IMR-90 (cell line): Measurements from ENCODE around the gene ANTXRL. TPM values are rescaled to one million over a fixed set of nuclear protein-coding genes. Genes with fewer than 3 reads are reported as not detected.
"Not testable (repeated sequence)": the region's sequence is repeated elsewhere in the genome, so short reads cannot be mapped to it uniquely, and the experiment has no call there.

Experiments used
- ATAC-seq: fragments of 200-7000 bp; cut with Tn5 transposase; 2 replicates; pipeline ENCODE4 v1.9.1; 2020; ENCODE audit warnings: low read depth, mild to moderate bottlenecking, moderate library complexity
- BruUV-seq: library from RNA; stranded (reverse); fragments of 400-500 nt; replicated peaks from 2 replicates; lab custom pipeline; 2021; lab: Mats Ljungman, UMichigan
- CTCF ChIA-PET: fragments of 300-600 bp; formaldehyde crosslinking; extraction: SDS; loops from one replicate; lab custom pipeline; 2021; ENCODE audit warnings: antibody characterized with exemption; lab: Yijun Ruan, JAX
- POLR2A ChIA-PET: fragments of 300-600 bp; sonication (Branson Sonifier 250); formaldehyde crosslinking; loops from one replicate; lab custom pipeline; 2022; ENCODE audit warnings: antibody characterized with exemption; ENCODE audit not compliant: unreplicated experiment; lab: Charles Lee
- DNase-seq: peaks from one replicate; pipeline ENCODE4 v3.0.0; 2013
- H2AFZ ChIP-seq: replicated peaks from 2 replicates; pipeline ENCODE3; 2013; ENCODE audit warnings: low read length, mild to moderate bottlenecking; ENCODE audit not compliant: poor library complexity
- H2AK5ac ChIP-seq: 2 replicates; pipeline ENCODE4 v1.6.1; 2013; ENCODE audit warnings: low read depth, low read length, inconsistent platforms
- H2AK9ac ChIP-seq: replicated peaks from 2 replicates; pipeline ENCODE3; 2013; ENCODE audit warnings: mild to moderate bottlenecking, low read depth, low read length, moderate library complexity; ENCODE audit not compliant: poor library complexity
- H2BK120ac ChIP-seq: 2 replicates; pipeline ENCODE4 v1.6.1; 2013; ENCODE audit warnings: low read depth, low read length, inconsistent platforms
- H2BK15ac ChIP-seq: 3 replicates; pipeline ENCODE4 v1.6.1; 2013; ENCODE audit warnings: low read depth, low read length, inconsistent platforms
- H2BK20ac ChIP-seq: 2 replicates; pipeline ENCODE4 v1.6.1; 2013; ENCODE audit warnings: low read depth, mild to moderate bottlenecking, inconsistent platforms, low read length, moderate library complexity
- H2BK5ac ChIP-seq: 2 replicates; pipeline ENCODE4 v1.6.1; 2013; ENCODE audit warnings: mild to moderate bottlenecking, low read depth, low read length, inconsistent platforms; ENCODE audit not compliant: poor library complexity, severe bottlenecking
- H3K14ac ChIP-seq: replicated peaks from 2 replicates; pipeline ENCODE4 v1.6.1; 2013; ENCODE audit warnings: low read depth, low read length, inconsistent platforms
- H3K18ac ChIP-seq: 2 replicates; pipeline ENCODE4 v1.6.1; 2013; ENCODE audit warnings: low read depth, low read length, control low read depth
- H3K23ac ChIP-seq: 2 replicates; pipeline ENCODE4 v1.6.1; 2013; ENCODE audit warnings: low read depth, low read length, inconsistent platforms
- H3K27ac ChIP-seq: 2 replicates; pipeline ENCODE4 v1.5.1; 2013; ENCODE audit warnings: mild to moderate bottlenecking, control low read depth, low read length; ENCODE audit not compliant: insufficient read depth
- H3K27me3 ChIP-seq: 2 replicates; pipeline ENCODE4 v1.6.1; 2013; ENCODE audit warnings: low read length; ENCODE audit not compliant: control insufficient read depth, insufficient read depth
- H3K36me3 ChIP-seq: 2 replicates; pipeline ENCODE4 v1.6.1; 2013; ENCODE audit warnings: low read length, mixed read lengths; ENCODE audit not compliant: control insufficient read depth, insufficient read depth
- H3K4ac ChIP-seq: 2 replicates; pipeline ENCODE4 v1.6.1; 2013; ENCODE audit warnings: low read depth, low read length, inconsistent platforms
- H3K4me1 ChIP-seq: 2 replicates; pipeline ENCODE4 v1.6.1; 2013; ENCODE audit warnings: low read length, mixed read lengths; ENCODE audit not compliant: control insufficient read depth, insufficient read depth
- H3K4me2 ChIP-seq: 2 replicates; pipeline ENCODE4 v1.6.1; 2013; ENCODE audit warnings: low read depth, mild to moderate bottlenecking, control low read depth, low read length, moderate library complexity
- H3K4me3 ChIP-seq: 2 replicates; pipeline ENCODE4 v1.5.1; 2013; ENCODE audit warnings: low read depth, mild to moderate bottlenecking, control low read depth, low read length, moderate library complexity; ENCODE audit not compliant: insufficient read depth
- H3K56ac ChIP-seq: 2 replicates; pipeline ENCODE4 v1.6.1; 2013; ENCODE audit warnings: low read length, inconsistent platforms; ENCODE audit not compliant: insufficient read depth; ENCODE audit errors: extremely low read depth
- H3K79me1 ChIP-seq, 2 experiments: 2 replicates each; pipeline ENCODE4 v1.6.1; 2013; ENCODE audit warnings: low read length in 2 of 2, inconsistent platforms in 1 of 2, low read depth in 1 of 2
- H3K9ac ChIP-seq: 2 replicates; pipeline ENCODE4 v1.6.1; 2013; ENCODE audit warnings: low read depth, low read length, control low read depth
- H3K9me1 ChIP-seq: 2 replicates; pipeline ENCODE4 v1.6.1; 2013; ENCODE audit warnings: low read length, inconsistent platforms; ENCODE audit not compliant: insufficient read depth
- H3K9me3 ChIP-seq: 2 replicates; pipeline ENCODE4 v1.6.1; 2013; ENCODE audit warnings: low read length; ENCODE audit not compliant: control insufficient read depth, insufficient read depth
- H4K20me1 ChIP-seq: 2 replicates; pipeline ENCODE4 v1.6.1; 2013; ENCODE audit warnings: low read length, inconsistent platforms; ENCODE audit not compliant: insufficient read depth
- H4K5ac ChIP-seq: 2 replicates; pipeline ENCODE4 v1.6.1; 2013; ENCODE audit warnings: mild to moderate bottlenecking, low read depth, low read length, control low read depth
- H4K8ac ChIP-seq, 2 experiments: 2 replicates each; pipeline ENCODE4 v1.6.1; 2013; ENCODE audit warnings: low read depth in 2 of 2, low read length in 2 of 2, control low read depth in 1 of 2, inconsistent platforms in 1 of 2
- H4K91ac ChIP-seq: 2 replicates; pipeline ENCODE4 v1.6.1; 2013; ENCODE audit warnings: low read depth, low read length, inconsistent platforms; ENCODE audit not compliant: insufficient read depth
- WGBS, 2 experiments: methylation state at CpG; one replicate each; pipeline versions ENCODE4 v1.1.5 to v1.1.7; 2013; ENCODE audit warnings: missing lambda C conversion rate in 2 of 2; ENCODE audit not compliant: insufficient read length in 1 of 2; ENCODE audit errors: extremely low coverage in 2 of 2; 5-methylcytosine and 5-hydroxymethylcytosine counted together
- dilution Hi-C: fragments of 300-500 bp; cut with HindIII; formaldehyde crosslinking; loops from one replicate; pipeline ENCODE4 v1.14.3; 2018; ENCODE audit warnings: low sequenced_read_pairs; ENCODE audit not compliant: unreplicated experiment
- in situ Hi-C: fragments of 300-500 bp; cut with MboI; formaldehyde crosslinking; loops from 3 replicates; pipeline ENCODE4 v1.14.3; 2019; ENCODE audit warnings: low sequenced_read_pairs, inconsistent platforms, mixed read lengths
- intact Hi-C: fragments of 100-400 bp; cut with micrococcal nuclease; formaldehyde crosslinking; loops from 2 replicates; pipeline ENCODE4 v1.10.0; 2022
- polyA plus RNA-seq, 3 experiments: library from polyadenylated mRNA; depleted of rRNA; stranded (reverse); fragments of >200 nt; gene quantifications; 2 replicates each; pipeline ENCODE4 v1.2.3, GENCODE V29; 2012; ENCODE audit warnings: low replicate concordance in 1 of 3
- total RNA-seq: library from RNA; depleted of rRNA; stranded (reverse); fragments of >200 nt; gene quantifications from 2 replicates; pipeline ENCODE4 v1.2.3, GENCODE V29; 2012

ANTXRL gene
- total and polyA plus RNA-seq, 2 of the 4 experiments (the other 2 are of a cell fraction) = not detected

- peak overlapping the region; percentile 58 for H3K4me3 ChIP-seq
- DNase-seq, H3K4me1 ChIP-seq, H3K14ac ChIP-seq, H3K27ac ChIP-seq, H3K23ac ChIP-seq, H4K91ac ChIP-seq, dilution Hi-C loops, H3K9me1 ChIP-seq, H3K4ac ChIP-seq, POLR2A ChIA-PET, H4K5ac ChIP-seq, ATAC-seq, H2BK20ac ChIP-seq, H3K9me3 ChIP-seq, H2BK5ac ChIP-seq, H3K79me1 ChIP-seq, H3K27me3 ChIP-seq, H2AK5ac ChIP-seq, BruUV-seq, intact Hi-C loops, H3K56ac ChIP-seq, H4K20me1 ChIP-seq, H3K18ac ChIP-seq, H2BK15ac ChIP-seq, H3K36me3 ChIP-seq: not testable (repeated sequence)
- H2AFZ ChIP-seq = peak overlapping the region; percentile 91
- 2% methylated on average over 10 of the region's 20 CpGs; no CpG with 5 or more reads in 1 of the 2 experiments for WGBS, 2 experiments
- H4K8ac ChIP-seq = peak overlapping the region in 1 of 2 experiments; percentile 10; a peak in 1 of 4 replicates
- CTCF ChIA-PET = interaction anchor here (1.1 kb wide), 2 partner anchors 175 to 1098 kb away, joined by 3 read pairs; no protein-coding TSS in a partner anchor
- H2BK120ac ChIP-seq = 0 out of 2 replicates have a peak overlapping the region, but pooled peaks have one; percentile 19
- peak overlapping the region; percentile 63 for H3K4me2 ChIP-seq
- in situ Hi-C loops = loop anchor here (5.0 kb wide), 2 partner anchors 175 to 1100 kb away; partner anchors contain the start of gene ZNF488
- H3K9ac ChIP-seq = peak overlapping the region; percentile 24; the same call in 1 of the 2 replicates
- peak overlapping the region; percentile 37 for H2AK9ac ChIP-seq
Measured at GRCh38 chr10:46282421-46282831, 4.4 kb upstream of the ANTXRL start.
